Measurements from ENCODE around the gene C1orf116.

C1orf116 gene

GRCh38 chr1:207034208-207034607, 1.7 kb upstream of the C1orf116 start:
- no peak for DNase-seq

GRCh38 chr1:207033302-207033701, 746 bp upstream of the C1orf116 start:
- no peak for DNase-seq

GRCh38 chr1:207031632-207032264, 808 bp downstream of the C1orf116 start:
- DNase-seq: no peak

GRCh38 chr1:207031016-207031415, 1.5 kb downstream of the C1orf116 start:
- DNase-seq: no peak

GRCh38 chr1:207030522-207031009, 2.0 kb downstream of the C1orf116 start:
- no peak for DNase-seq

GRCh38 chr1:207029701-207030521, 2.6 kb downstream of the C1orf116 start:
- DNase-seq: peak; percentile 36

GRCh38 chr1:207028884-207029650, 3.5 kb downstream of the C1orf116 start:
- no peak for DNase-seq

GRCh38 chr1:207027921-207028320, 4.6 kb downstream of the C1orf116 start:
- DNase-seq: no peak

- no peak for DNase-seq
Observed at GRCh38 chr1:207027206-207027777, 5.3 kb downstream of the C1orf116 start.

GRCh38 chr1:207026104-207026534, 6.4 kb downstream of the C1orf116 start:
- no peak for DNase-seq

- DNase-seq: no peak
Observed at GRCh38 chr1:207025146-207025880, 7.2 kb downstream of the C1orf116 start.

GRCh38 chr1:207024202-207025145, 8.1 kb downstream of the C1orf116 start:
- no peak for DNase-seq

GRCh38 chr1:207022996-207023679, 9.4 kb downstream of the C1orf116 start:
- DNase-seq: no peak

- DNase-seq: no peak
Observed at GRCh38 chr1:207021876-207022596, 10.5 kb downstream of the C1orf116 start.

GRCh38 chr1:207021139-207021861, 11.3 kb downstream of the C1orf116 start:
- no peak for DNase-seq

GRCh38 chr1:207020709-207021107, 11.8 kb downstream of the C1orf116 start:
- no peak for DNase-seq

GRCh38 chr1:207020065-207020708, 12.4 kb downstream of the C1orf116 start:
- no peak for DNase-seq

- DNase-seq: no peak
Observed at GRCh38 chr1:207019661-207020060, 12.9 kb downstream of the C1orf116 start.

- no peak for DNase-seq
Observed at GRCh38 chr1:207019161-207019560, 13.4 kb downstream of the C1orf116 start.

Measured in NCI-H1436 (cell line).